IMR-90 (cell line): ENCODE measurements around the gene NDUFAF4. TPM values are rescaled to one million over a fixed set of nuclear protein-coding genes. Genes with fewer than 3 reads are reported as not detected.

Source experiments
- ATAC-seq: fragments of 200-7000 bp; cut with Tn5 transposase; 2 replicates; pipeline ENCODE4 v1.9.1; 2020; ENCODE audit warnings: low read depth, mild to moderate bottlenecking, moderate library complexity
- BruUV-seq: library from RNA; stranded (reverse); fragments of 400-500 nt; replicated peaks from 2 replicates; lab custom pipeline; 2021; lab: Mats Ljungman, UMichigan
- CTCF ChIA-PET: fragments of 300-600 bp; formaldehyde crosslinking; extraction: SDS; loops from one replicate; lab custom pipeline; 2021; ENCODE audit warnings: antibody characterized with exemption; lab: Yijun Ruan, JAX
- POLR2A ChIA-PET: fragments of 300-600 bp; sonication (Branson Sonifier 250); formaldehyde crosslinking; loops from one replicate; lab custom pipeline; 2022; ENCODE audit warnings: antibody characterized with exemption; ENCODE audit not compliant: unreplicated experiment; lab: Charles Lee
- DNase-seq: peaks from one replicate; pipeline ENCODE4 v3.0.0; 2013
- H2AFZ ChIP-seq: replicated peaks from 2 replicates; pipeline ENCODE3; 2013; ENCODE audit warnings: low read length, mild to moderate bottlenecking; ENCODE audit not compliant: poor library complexity
- H2AK5ac ChIP-seq: 2 replicates; pipeline ENCODE4 v1.6.1; 2013; ENCODE audit warnings: low read depth, low read length, inconsistent platforms
- H2AK9ac ChIP-seq: replicated peaks from 2 replicates; pipeline ENCODE3; 2013; ENCODE audit warnings: mild to moderate bottlenecking, low read depth, low read length, moderate library complexity; ENCODE audit not compliant: poor library complexity
- H2BK120ac ChIP-seq: 2 replicates; pipeline ENCODE4 v1.6.1; 2013; ENCODE audit warnings: low read depth, low read length, inconsistent platforms
- H2BK15ac ChIP-seq: 3 replicates; pipeline ENCODE4 v1.6.1; 2013; ENCODE audit warnings: low read depth, low read length, inconsistent platforms
- H2BK20ac ChIP-seq: 2 replicates; pipeline ENCODE4 v1.6.1; 2013; ENCODE audit warnings: low read depth, mild to moderate bottlenecking, inconsistent platforms, low read length, moderate library complexity
- H2BK5ac ChIP-seq: 2 replicates; pipeline ENCODE4 v1.6.1; 2013; ENCODE audit warnings: mild to moderate bottlenecking, low read depth, low read length, inconsistent platforms; ENCODE audit not compliant: poor library complexity, severe bottlenecking
- H3K14ac ChIP-seq: replicated peaks from 2 replicates; pipeline ENCODE4 v1.6.1; 2013; ENCODE audit warnings: low read depth, low read length, inconsistent platforms
- H3K18ac ChIP-seq: 2 replicates; pipeline ENCODE4 v1.6.1; 2013; ENCODE audit warnings: low read depth, low read length, control low read depth
- H3K23ac ChIP-seq: 2 replicates; pipeline ENCODE4 v1.6.1; 2013; ENCODE audit warnings: low read depth, low read length, inconsistent platforms
- H3K27ac ChIP-seq: 2 replicates; pipeline ENCODE4 v1.5.1; 2013; ENCODE audit warnings: mild to moderate bottlenecking, control low read depth, low read length; ENCODE audit not compliant: insufficient read depth
- H3K27me3 ChIP-seq: 2 replicates; pipeline ENCODE4 v1.6.1; 2013; ENCODE audit warnings: low read length; ENCODE audit not compliant: control insufficient read depth, insufficient read depth
- H3K36me3 ChIP-seq: 2 replicates; pipeline ENCODE4 v1.6.1; 2013; ENCODE audit warnings: low read length, mixed read lengths; ENCODE audit not compliant: control insufficient read depth, insufficient read depth
- H3K4ac ChIP-seq: 2 replicates; pipeline ENCODE4 v1.6.1; 2013; ENCODE audit warnings: low read depth, low read length, inconsistent platforms
- H3K4me1 ChIP-seq: 2 replicates; pipeline ENCODE4 v1.6.1; 2013; ENCODE audit warnings: low read length, mixed read lengths; ENCODE audit not compliant: control insufficient read depth, insufficient read depth
- H3K4me2 ChIP-seq: 2 replicates; pipeline ENCODE4 v1.6.1; 2013; ENCODE audit warnings: low read depth, mild to moderate bottlenecking, control low read depth, low read length, moderate library complexity
- H3K4me3 ChIP-seq: 2 replicates; pipeline ENCODE4 v1.5.1; 2013; ENCODE audit warnings: low read depth, mild to moderate bottlenecking, control low read depth, low read length, moderate library complexity; ENCODE audit not compliant: insufficient read depth
- H3K56ac ChIP-seq: 2 replicates; pipeline ENCODE4 v1.6.1; 2013; ENCODE audit warnings: low read length, inconsistent platforms; ENCODE audit not compliant: insufficient read depth; ENCODE audit errors: extremely low read depth
- H3K79me1 ChIP-seq, 2 experiments: 2 replicates each; pipeline ENCODE4 v1.6.1; 2013; ENCODE audit warnings: low read length in 2 of 2, inconsistent platforms in 1 of 2, low read depth in 1 of 2
- H3K9ac ChIP-seq: 2 replicates; pipeline ENCODE4 v1.6.1; 2013; ENCODE audit warnings: low read depth, low read length, control low read depth
- H3K9me1 ChIP-seq: 2 replicates; pipeline ENCODE4 v1.6.1; 2013; ENCODE audit warnings: low read length, inconsistent platforms; ENCODE audit not compliant: insufficient read depth
- H3K9me3 ChIP-seq: 2 replicates; pipeline ENCODE4 v1.6.1; 2013; ENCODE audit warnings: low read length; ENCODE audit not compliant: control insufficient read depth, insufficient read depth
- H4K20me1 ChIP-seq: 2 replicates; pipeline ENCODE4 v1.6.1; 2013; ENCODE audit warnings: low read length, inconsistent platforms; ENCODE audit not compliant: insufficient read depth
- H4K5ac ChIP-seq: 2 replicates; pipeline ENCODE4 v1.6.1; 2013; ENCODE audit warnings: mild to moderate bottlenecking, low read depth, low read length, control low read depth
- H4K8ac ChIP-seq, 2 experiments: 2 replicates each; pipeline ENCODE4 v1.6.1; 2013; ENCODE audit warnings: low read depth in 2 of 2, low read length in 2 of 2, control low read depth in 1 of 2, inconsistent platforms in 1 of 2
- H4K91ac ChIP-seq: 2 replicates; pipeline ENCODE4 v1.6.1; 2013; ENCODE audit warnings: low read depth, low read length, inconsistent platforms; ENCODE audit not compliant: insufficient read depth
- BHLHE40 ChIP-seq: fragments of 150-350 bp; IDR thresholded peaks from 2 replicates; pipeline ENCODE4 v1.6.1; 2016; ENCODE audit warnings: mild to moderate bottlenecking, low read depth, low read length
- CEBPB ChIP-seq: IDR thresholded peaks from 2 replicates; pipeline ENCODE4 v1.6.1; 2012; ENCODE audit warnings: low read depth, low read length, improper control_type of control experiment
- CHD1 ChIP-seq: IDR thresholded peaks from 2 replicates; pipeline ENCODE4 v1.6.1; 2012; ENCODE audit warnings: low read depth, low read length, improper control_type of control experiment
- FOS ChIP-seq: fragments of 150-350 bp; IDR thresholded peaks from 2 replicates; pipeline ENCODE4 v1.6.1; 2016; ENCODE audit warnings: low read depth, low read length
- MAFK ChIP-seq: IDR thresholded peaks from 2 replicates; pipeline ENCODE4 v1.6.1; 2012; ENCODE audit warnings: low read depth, low read length, improper control_type of control experiment
- MAZ ChIP-seq: IDR thresholded peaks from 2 replicates; pipeline ENCODE4 v1.6.1; 2012; ENCODE audit warnings: low read depth, mild to moderate bottlenecking, low read length, improper control_type of control experiment, moderate library complexity, borderline replicate concordance
- MXI1 ChIP-seq: IDR thresholded peaks from 2 replicates; pipeline ENCODE4 v1.6.1; 2012; ENCODE audit warnings: low read depth, mild to moderate bottlenecking, low read length, moderate library complexity, borderline replicate concordance
- NFE2L2 ChIP-seq: fragments of 150-350 bp; IDR thresholded peaks from 2 replicates; pipeline ENCODE4 v1.6.1; 2016; ENCODE audit warnings: low read depth, mild to moderate bottlenecking, low read length
- POLR2A ChIP-seq: IDR thresholded peaks from 2 replicates; pipeline ENCODE4 v1.6.1; 2012; ENCODE audit warnings: mild to moderate bottlenecking, low read depth, low read length
- RAD21 ChIP-seq: IDR thresholded peaks from 2 replicates; pipeline ENCODE4 v1.6.1; 2012; ENCODE audit warnings: low read length, improper control_type of control experiment
- RCOR1 ChIP-seq: IDR thresholded peaks from 2 replicates; pipeline ENCODE4 v1.6.1; 2012; ENCODE audit warnings: mild to moderate bottlenecking, low read length, improper control_type of control experiment; ENCODE audit not compliant: insufficient replicate concordance
- RFX5 ChIP-seq: IDR thresholded peaks from 2 replicates; pipeline ENCODE4 v1.8.0; 2012; ENCODE audit warnings: low read depth, mild to moderate bottlenecking, low read length, moderate library complexity
- SMC3 ChIP-seq: fragments of 150-350 bp; IDR thresholded peaks from 2 replicates; pipeline ENCODE4 v1.6.1; 2016; ENCODE audit warnings: low read depth, mild to moderate bottlenecking, antibody characterized with exemption, low read length, moderate library complexity
- WGBS, 2 experiments: methylation state at CpG; one replicate each; pipeline versions ENCODE4 v1.1.5 to v1.1.7; 2013; ENCODE audit warnings: missing lambda C conversion rate in 2 of 2; ENCODE audit not compliant: insufficient read length in 1 of 2; ENCODE audit errors: extremely low coverage in 2 of 2; 5-methylcytosine and 5-hydroxymethylcytosine counted together
- dilution Hi-C: fragments of 300-500 bp; cut with HindIII; formaldehyde crosslinking; loops from one replicate; pipeline ENCODE4 v1.14.3; 2018; ENCODE audit warnings: low sequenced_read_pairs; ENCODE audit not compliant: unreplicated experiment
- in situ Hi-C: fragments of 300-500 bp; cut with MboI; formaldehyde crosslinking; loops from 3 replicates; pipeline ENCODE4 v1.14.3; 2019; ENCODE audit warnings: low sequenced_read_pairs, inconsistent platforms, mixed read lengths
- intact Hi-C: fragments of 100-400 bp; cut with micrococcal nuclease; formaldehyde crosslinking; loops from 2 replicates; pipeline ENCODE4 v1.10.0; 2022
- polyA plus RNA-seq, 3 experiments: library from polyadenylated mRNA; depleted of rRNA; stranded (reverse); fragments of >200 nt; gene quantifications; 2 replicates each; pipeline ENCODE4 v1.2.3, GENCODE V29; 2012; ENCODE audit warnings: low replicate concordance in 1 of 3
- total RNA-seq: library from RNA; depleted of rRNA; stranded (reverse); fragments of >200 nt; gene quantifications from 2 replicates; pipeline ENCODE4 v1.2.3, GENCODE V29; 2012
- TF ChIP-seq, protein P1 (sequence below): fragments of 150-350 bp; IDR thresholded peaks from 2 replicates; pipeline ENCODE4 v1.6.1; 2017; ENCODE audit warnings: mild to moderate bottlenecking, antibody characterized with exemption, low read length, low read depth
- TF ChIP-seq, protein P2 (sequence below): conservative IDR thresholded peaks from 2 replicates; pipeline ENCODE4 v1.5.1; 2012; ENCODE audit warnings: mild to moderate bottlenecking, low read depth, low read length, improper control_type of control experiment
- TF ChIP-seq, protein P3 (sequence below): fragments of 150-350 bp; IDR thresholded peaks from 2 replicates; pipeline ENCODE4 v1.6.1; 2016; ENCODE audit warnings: low read depth, mild to moderate bottlenecking, low read length, moderate library complexity, borderline replicate concordance

The NDUFAF4 gene
- total and polyA plus RNA-seq, 2 of the 4 experiments (the other 2 are of a cell fraction): 6.3 to 13.4 TPM

DNA sequence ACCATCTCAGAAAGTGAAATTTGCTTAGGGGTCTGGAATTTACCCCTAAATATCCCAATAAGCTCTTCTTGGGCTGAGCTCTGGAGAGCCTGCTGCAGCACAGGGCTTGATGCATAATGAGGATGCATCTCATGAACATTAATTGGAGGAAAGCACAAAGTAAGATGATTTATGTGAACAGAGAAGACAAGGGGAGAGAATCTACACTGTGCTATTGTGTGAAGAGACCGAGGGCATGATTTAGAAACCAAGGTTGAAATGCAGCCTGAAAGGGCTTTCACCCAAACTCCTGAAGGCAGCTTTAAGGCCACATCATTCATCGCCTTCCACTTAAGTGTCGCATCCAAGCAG lies 32.7 kb downstream of the NDUFAF4 start:
- H2BK20ac ChIP-seq: no peak overlapping the region
- H3K4ac ChIP-seq: no peak overlapping the region
- ATAC-seq (no peak), DNase-seq (no peak)
- dilution Hi-C loops: no loop called here
- no peak for TF ChIP-seq CHD1
- no peak for TF ChIP-seq POLR2A
- no peak for TF ChIP-seq MAFK
- no peak for TF ChIP-seq RAD21
- TF ChIP-seq, protein P1, sequence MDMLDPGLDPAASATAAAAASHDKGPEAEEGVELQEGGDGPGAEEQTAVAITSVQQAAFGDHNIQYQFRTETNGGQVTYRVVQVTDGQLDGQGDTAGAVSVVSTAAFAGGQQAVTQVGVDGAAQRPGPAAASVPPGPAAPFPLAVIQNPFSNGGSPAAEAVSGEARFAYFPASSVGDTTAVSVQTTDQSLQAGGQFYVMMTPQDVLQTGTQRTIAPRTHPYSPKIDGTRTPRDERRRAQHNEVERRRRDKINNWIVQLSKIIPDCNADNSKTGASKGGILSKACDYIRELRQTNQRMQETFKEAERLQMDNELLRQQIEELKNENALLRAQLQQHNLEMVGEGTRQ: no peak
- TF ChIP-seq RFX5: no peak
- no peak for TF ChIP-seq MXI1
- TF ChIP-seq CEBPB: no peak
- no peak for TF ChIP-seq RCOR1
- TF ChIP-seq NFE2L2: no peak
- TF ChIP-seq, protein P2, sequence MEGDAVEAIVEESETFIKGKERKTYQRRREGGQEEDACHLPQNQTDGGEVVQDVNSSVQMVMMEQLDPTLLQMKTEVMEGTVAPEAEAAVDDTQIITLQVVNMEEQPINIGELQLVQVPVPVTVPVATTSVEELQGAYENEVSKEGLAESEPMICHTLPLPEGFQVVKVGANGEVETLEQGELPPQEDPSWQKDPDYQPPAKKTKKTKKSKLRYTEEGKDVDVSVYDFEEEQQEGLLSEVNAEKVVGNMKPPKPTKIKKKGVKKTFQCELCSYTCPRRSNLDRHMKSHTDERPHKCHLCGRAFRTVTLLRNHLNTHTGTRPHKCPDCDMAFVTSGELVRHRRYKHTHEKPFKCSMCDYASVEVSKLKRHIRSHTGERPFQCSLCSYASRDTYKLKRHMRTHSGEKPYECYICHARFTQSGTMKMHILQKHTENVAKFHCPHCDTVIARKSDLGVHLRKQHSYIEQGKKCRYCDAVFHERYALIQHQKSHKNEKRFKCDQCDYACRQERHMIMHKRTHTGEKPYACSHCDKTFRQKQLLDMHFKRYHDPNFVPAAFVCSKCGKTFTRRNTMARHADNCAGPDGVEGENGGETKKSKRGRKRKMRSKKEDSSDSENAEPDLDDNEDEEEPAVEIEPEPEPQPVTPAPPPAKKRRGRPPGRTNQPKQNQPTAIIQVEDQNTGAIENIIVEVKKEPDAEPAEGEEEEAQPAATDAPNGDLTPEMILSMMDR: no peak
- TF ChIP-seq FOS: no peak
- no peak for TF ChIP-seq MAZ
- TF ChIP-seq BHLHE40: no peak
- TF ChIP-seq SMC3: no peak
- TF ChIP-seq, protein P3, sequence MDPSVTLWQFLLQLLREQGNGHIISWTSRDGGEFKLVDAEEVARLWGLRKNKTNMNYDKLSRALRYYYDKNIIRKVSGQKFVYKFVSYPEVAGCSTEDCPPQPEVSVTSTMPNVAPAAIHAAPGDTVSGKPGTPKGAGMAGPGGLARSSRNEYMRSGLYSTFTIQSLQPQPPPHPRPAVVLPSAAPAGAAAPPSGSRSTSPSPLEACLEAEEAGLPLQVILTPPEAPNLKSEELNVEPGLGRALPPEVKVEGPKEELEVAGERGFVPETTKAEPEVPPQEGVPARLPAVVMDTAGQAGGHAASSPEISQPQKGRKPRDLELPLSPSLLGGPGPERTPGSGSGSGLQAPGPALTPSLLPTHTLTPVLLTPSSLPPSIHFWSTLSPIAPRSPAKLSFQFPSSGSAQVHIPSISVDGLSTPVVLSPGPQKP: no peak
- H3K79me1 ChIP-seq: no peaks in the 10 kb centered on the region
- H2BK15ac ChIP-seq: no peak overlapping the region
- no peak overlapping the region for H2BK5ac ChIP-seq
- no peak overlapping the region for H3K9ac ChIP-seq
- no peak overlapping the region for H2BK120ac ChIP-seq
- POLR2A ChIA-PET: no interaction called here
- no peaks in the 10 kb centered on the region for H3K4me1 ChIP-seq
- no peak overlapping the region for H3K27ac ChIP-seq
- no peak overlapping the region for H2AFZ ChIP-seq
- no peak overlapping the region for H4K5ac ChIP-seq
- no peak overlapping the region for H3K14ac ChIP-seq
- H3K4me3 ChIP-seq: no peak overlapping the region
- no peak overlapping the region for H4K91ac ChIP-seq
- no peak overlapping the region for H2AK9ac ChIP-seq
- no peaks in the 10 kb centered on the region for H3K36me3 ChIP-seq
- no peak overlapping the region for H2AK5ac ChIP-seq
- no peak overlapping the region for H3K18ac ChIP-seq
- in situ Hi-C loops: no loop called here
- H3K27me3 ChIP-seq: peaks cover 8% of the 10 kb centered on the region
- H3K9me3 ChIP-seq: no peaks in the 10 kb centered on the region
- H3K9me1 ChIP-seq: no peaks in the 10 kb centered on the region
- BruUV-seq: no TSS peak
- CTCF ChIA-PET: no interaction called here
- intact Hi-C loops: no loop called here
- no peaks in the 10 kb centered on the region for H4K20me1 ChIP-seq
- no peak overlapping the region for H3K56ac ChIP-seq
- no peak overlapping the region for H3K23ac ChIP-seq
- no peak overlapping the region for H4K8ac ChIP-seq
- H3K4me2 ChIP-seq: no peak overlapping the region
- no CpG with 5 or more reads among the region's 3 CpGs for WGBS, 2 experiments
